A673 (cell line): ENCODE results near the gene ADAMTS7.
"Not testable (repeated sequence)": the region's sequence is repeated elsewhere in the genome, so short reads cannot be mapped to it uniquely, and the experiment has no call there.

Source experiments
- CTCF ChIP-seq: fragments of 300-800, 200-600 bp; sonication (generic); conservative IDR thresholded peaks from 2 replicates; pipeline ENCODE4 v1.5.1; 2017; ENCODE audit warnings: low read depth, mild to moderate bottlenecking, antibody characterized with exemption, low read length, moderate library complexity, mixed read lengths
- EZH2 ChIP-seq: fragments of 200-600 bp; sonication (generic); IDR thresholded peaks from 2 replicates; pipeline ENCODE4 v1.6.1; 2017; ENCODE audit warnings: borderline replicate concordance, low read depth, mild to moderate bottlenecking, mixed read lengths, antibody characterized with exemption, low read length; ENCODE audit not compliant: poor library complexity, severe bottlenecking

DNA sequence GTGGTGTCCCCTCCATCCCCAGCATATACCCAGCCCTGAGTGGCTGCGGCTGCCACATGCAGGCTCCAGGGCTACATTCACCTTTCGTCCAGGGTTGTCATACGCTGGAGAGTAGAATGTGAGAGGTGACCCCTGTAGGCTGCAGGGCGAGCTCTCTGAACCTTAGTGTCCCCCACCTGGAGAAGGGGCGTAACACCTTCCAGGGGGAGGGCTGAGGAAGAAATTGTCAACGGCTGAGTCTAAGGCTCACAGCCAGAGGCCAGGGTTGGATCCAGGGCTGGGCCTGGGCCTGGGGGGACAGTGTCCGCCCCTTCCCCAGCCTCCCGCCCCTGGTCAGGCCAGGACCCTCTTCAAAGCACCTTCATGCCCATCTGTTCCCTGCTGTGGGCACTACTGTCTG is 53.2 kb downstream of the ADAMTS7 start:
- TF ChIP-seq CTCF, EZH2: not testable (repeated sequence)
